ENCODE results near the gene SDK1. TPM values are rescaled to one million over a fixed set of nuclear protein-coding genes. Genes with fewer than 3 reads are reported as not detected.

The SDK1 gene
- total and polyA plus RNA-seq, 2 of the 8 experiments (the other 6 are each of a cell fraction or from before 2014, with no cell fraction given), result 3.3 to 7.2 TPM

DNA sequence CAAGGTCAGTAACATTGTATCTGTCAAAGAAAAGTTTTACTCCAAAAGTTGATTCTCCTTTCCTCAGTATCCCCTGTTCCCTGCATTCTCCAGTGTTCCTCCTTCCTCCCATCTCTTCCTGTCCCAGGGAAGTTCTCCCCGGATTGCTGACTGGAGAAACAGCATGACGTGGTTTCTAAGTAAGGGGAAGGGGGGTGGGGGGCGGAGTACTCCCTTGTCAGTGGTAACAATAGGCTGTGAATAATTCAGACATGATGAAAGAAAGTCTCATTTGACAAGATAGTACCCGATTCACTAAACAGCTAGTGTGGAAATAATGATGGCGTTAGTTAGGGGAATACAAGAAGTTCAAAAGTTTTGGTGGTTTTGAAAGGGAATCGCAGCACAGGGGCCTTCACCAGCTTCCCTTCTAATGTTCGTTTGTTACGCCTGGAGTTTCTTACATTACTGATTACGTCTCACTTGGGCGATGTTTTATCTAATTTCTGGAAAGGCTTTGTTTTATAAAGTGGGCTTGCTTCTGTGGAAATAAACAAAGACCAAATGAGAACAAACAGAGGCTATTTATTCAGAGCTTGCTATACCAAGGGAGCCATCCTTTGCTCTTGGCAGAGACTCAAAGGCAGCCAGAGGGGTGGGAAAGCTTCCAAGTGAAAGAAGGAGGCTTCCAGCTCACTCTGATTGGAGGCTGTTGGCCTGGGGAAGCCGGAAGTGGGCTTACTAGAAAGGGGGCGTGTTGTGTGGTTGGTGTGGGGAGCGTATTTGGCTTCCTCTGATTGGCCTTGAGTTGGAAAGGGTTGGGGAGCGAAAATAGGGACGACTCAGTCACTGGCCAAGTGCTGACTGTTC, 453.7 kb downstream of the SDK1 start:
- no peak overlapping the region for H4K5ac ChIP-seq (ENCODE audit: insufficient read length, low read depth, low read length)
- no peak overlapping the region for H2AK5ac ChIP-seq (ENCODE audit: low read depth, low read length)
- no peak overlapping the region for H3K23ac ChIP-seq (ENCODE audit: insufficient read length)
- ChIA-PET POLR2A (ENCODE audit: partially characterized antibody) (interaction anchor here (0.6 kb wide), 1 partner anchor 218 kb away, joined by 3 read pairs; no protein-coding TSS in a partner anchor), CTCF (ENCODE audit: partially characterized antibody) (interaction anchor here (0.6 kb wide), 2 partner anchors 45 to 885 kb away, joined by 3 read pairs; no protein-coding TSS in a partner anchor)
- no peak overlapping the region for H3K27ac ChIP-seq (ENCODE audit: low read depth, low read length)
- H2BK5ac ChIP-seq (ENCODE audit: low read depth, low read length), result no peak overlapping the region
- no peak overlapping the region for H2AFZ ChIP-seq (ENCODE audit: low read length)
- no peak overlapping the region for H3K18ac ChIP-seq (ENCODE audit: extremely low read depth, low read length)
- H3K79me1 ChIP-seq (ENCODE audit: low read depth, low read length), result no peaks in the 10 kb centered on the region
- H3K4ac ChIP-seq (replicated peaks; ENCODE audit: insufficient read length, low read depth, low read length), result no peak overlapping the region
- no peak overlapping the region for H4K91ac ChIP-seq (replicated peaks; ENCODE audit: insufficient read length, low read length)
- no peak overlapping the region for H2BK120ac ChIP-seq (replicated peaks; ENCODE audit: low read depth, low read length)
- H2BK12ac ChIP-seq (ENCODE audit: low read depth, low read length), result no peak overlapping the region
- no peak overlapping the region for H3K14ac ChIP-seq (ENCODE audit: insufficient read length)
- no peak overlapping the region for H3K56ac ChIP-seq (replicated peaks; ENCODE audit: insufficient read length, low read depth, low read length)
- peaks cover 3 to 6% (median 5%) of the 10 kb centered on the region in 4 experiments; a peak in 5 of 7 replicates for H3K4me1 ChIP-seq (replicated peaks in 1 of 4; ENCODE audit: control insufficient read depth in 3 of 4, insufficient read depth in 4 of 4, low read length in 3 of 4)
- no peak overlapping the region for H2BK15ac ChIP-seq (ENCODE audit: low read length)
- DNase-seq (ENCODE audit: low read depth in 1 of 2, low spot score in 2 of 2) (peak in 1 of 2 experiments; percentile 3), FAIRE-seq (no peak)
- no peak for TF ChIP-seq BACH1 (IDR thresholded peaks at IDR 0.05; ENCODE audit: low read length)
- TF ChIP-seq GTF2F1 (IDR thresholded peaks at IDR 0.05; ENCODE audit: borderline replicate concordance, low read depth, low read length), result no peak
- TF ChIP-seq HDAC2 (IDR thresholded peaks at IDR 0.05; ENCODE audit: borderline replicate concordance in 1 of 2, low read depth in 2 of 2, low read length in 2 of 2), result no peak
- no peak for TF ChIP-seq SIRT6 (IDR thresholded peaks at IDR 0.05; ENCODE audit: low read length)
- TF ChIP-seq SAP30 (IDR thresholded peaks at IDR 0.05; ENCODE audit: insufficient read depth, insufficient replicate concordance, low read length), result no peak
- TF ChIP-seq, protein P1, sequence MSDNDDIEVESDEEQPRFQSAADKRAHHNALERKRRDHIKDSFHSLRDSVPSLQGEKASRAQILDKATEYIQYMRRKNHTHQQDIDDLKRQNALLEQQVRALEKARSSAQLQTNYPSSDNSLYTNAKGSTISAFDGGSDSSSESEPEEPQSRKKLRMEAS (IDR thresholded peaks at IDR 0.05), result no peak
- no peak for TF ChIP-seq CEBPB (IDR thresholded peaks at IDR 0.05; ENCODE audit: low read depth, low read length)
- no peak overlapping the region for H3K4me3 ChIP-seq (ENCODE audit: extremely low read depth in 1 of 4, insufficient read depth in 2 of 4, low read depth in 3 of 4, low read length in 4 of 4)
- H3K9ac ChIP-seq (replicated peaks in 1 of 4; ENCODE audit: extremely low read depth in 1 of 4, low read depth in 3 of 4, low read length in 3 of 4), result no peak overlapping the region
- H4K20me1 ChIP-seq (replicated peaks in 1 of 2; ENCODE audit: control insufficient read depth in 1 of 2, insufficient read depth in 2 of 2, low read length in 2 of 2), result no peaks in the 10 kb centered on the region
- H3K27me3 ChIP-seq (replicated peaks in 1 of 4; ENCODE audit: control insufficient read depth in 3 of 4, extremely low read depth in 1 of 4, insufficient read depth in 3 of 4, low read length in 3 of 4), result no peaks in the 10 kb centered on the region
- H3K23me2 ChIP-seq (ENCODE audit: low read depth, low read length), result no peaks in the 10 kb centered on the region
- 75% methylated on average over 15 of the region's 15 CpGs; no CpG with 5 or more reads in 1 of the 2 experiments for WGBS, 2 experiments (ENCODE audit: extremely low coverage in 1 of 2, insufficient coverage in 1 of 2, insufficient read length in 1 of 2, insufficient replicate concordance in 2 of 2, low coverage in 1 of 2, low lambda C conversion rate in 2 of 2, missing lambda C conversion rate in 1 of 2)
- H3K79me2 ChIP-seq (ENCODE audit: control insufficient read depth in 1 of 2, insufficient read depth in 2 of 2, low read length in 2 of 2), result no peaks in the 10 kb centered on the region
- no peak overlapping the region for H2BK20ac ChIP-seq (ENCODE audit: low read length)
- H3K4me2 ChIP-seq (ENCODE audit: insufficient read depth in 1 of 2, low read depth in 2 of 2, low read length in 2 of 2), result no peak overlapping the region
- H3K9me3 ChIP-seq (ENCODE audit: insufficient read depth in 2 of 2, low read depth in 1 of 2, low read length in 1 of 2), result no peaks in the 10 kb centered on the region
- H3K36me3 ChIP-seq (ENCODE audit: control insufficient read depth in 2 of 4, insufficient read depth in 4 of 4, low read length in 3 of 4), result no peaks in the 10 kb centered on the region
- H4K8ac ChIP-seq (ENCODE audit: extremely low read depth, insufficient read depth, low read length), result no peak overlapping the region
